ENCODE data around the gene CFAP70.
A peak's percentile ranks its signal among the peaks of the same experiment; 100 is the strongest.
"Not testable (repeated sequence)": the region's sequence is repeated elsewhere in the genome, so short reads cannot be mapped to it uniquely, and the experiment has no call there.

The CFAP70 gene

GRCh38 chr10:73338801-73339368 is 19.8 kb downstream of the CFAP70 start:
- DNase-seq, result no peak

GRCh38 chr10:73333202-73333601 is 25.5 kb downstream of the CFAP70 start:
- DNase-seq, result no peak

- DNase-seq, result no peak
These were observed 26.3 kb downstream of the CFAP70 start for GRCh38 chr10:73332379-73332778.

- DNase-seq, result not testable (repeated sequence)
These were observed 30.1 kb downstream of the CFAP70 start for GRCh38 chr10:73328523-73328922.

GRCh38 chr10:73325290-73325689 is 33.4 kb downstream of the CFAP70 start:
- not testable (repeated sequence) for DNase-seq

- DNase-seq, result not testable (repeated sequence)
These were observed 35.1 kb downstream of the CFAP70 start for GRCh38 chr10:73323582-73323981.

- no peak for DNase-seq
These were observed 48.2 kb downstream of the CFAP70 start for GRCh38 chr10:73310475-73310874.

GRCh38 chr10:73307203-73307800 is 51.4 kb downstream of the CFAP70 start:
- DNase-seq, result no peak

- no peak for DNase-seq
These were observed 52.4 kb downstream of the CFAP70 start for GRCh38 chr10:73306171-73306708.

GRCh38 chr10:73296946-73297345 is 61.7 kb downstream of the CFAP70 start:
- DNase-seq, result no peak

- no peak for DNase-seq
These were observed 65.2 kb downstream of the CFAP70 start for GRCh38 chr10:73293461-73293860.

GRCh38 chr10:73289958-73290357 is 68.7 kb downstream of the CFAP70 start:
- no peak for DNase-seq

GRCh38 chr10:73287441-73287840 is 71.2 kb downstream of the CFAP70 start:
- DNase-seq, result no peak

GRCh38 chr10:73281097-73281496 is 77.6 kb downstream of the CFAP70 start:
- DNase-seq, result no peak

GRCh38 chr10:73264423-73264822 is 94.2 kb downstream of the CFAP70 start:
- DNase-seq, result no peak

GRCh38 chr10:73263693-73264347 is 94.8 kb downstream of the CFAP70 start:
- peak; percentile 57 for DNase-seq

GRCh38 chr10:73262880-73263555 is 95.6 kb downstream of the CFAP70 start:
- DNase-seq, result no peak

- DNase-seq, result peak; percentile 64
These were observed 96.4 kb downstream of the CFAP70 start for GRCh38 chr10:73262105-73262730.

GRCh38 chr10:73261362-73261995 is 97.2 kb downstream of the CFAP70 start:
- no peak for DNase-seq

GRCh38 chr10:73258612-73259011 is 100.1 kb downstream of the CFAP70 start:
- DNase-seq, result not testable (repeated sequence)

- no peak for DNase-seq
These were observed 105.5 kb downstream of the CFAP70 start for GRCh38 chr10:73253225-73253555.

- peak; percentile 98 for DNase-seq
These were observed 106.0 kb downstream of the CFAP70 start, which contains the start of gene MRPS16 for GRCh38 chr10:73252445-73253224. TSS of gene MRPS16 (minus strand) at chr10:73252644. CDS start at chr10:73252482, 162 bp downstream.
